ENCODE data around the gene EZH1.
A peak's percentile ranks its signal among the peaks of the same experiment; 100 is the strongest.

The EZH1 gene

GRCh38 chr17:42766124-42766523 is 21.3 kb upstream of the EZH1 start:
- no peak for TF ChIP-seq SNAI2 (CRISPR knock-in tag; IDR thresholded peaks at IDR 0.05)
- TF ChIP-seq ISL1 (CRISPR knock-in tag; IDR thresholded peaks at IDR 0.05) = no peak
- TF ChIP-seq ZFP30 (CRISPR knock-in tag; IDR thresholded peaks at IDR 0.05) = no peak
- ATAC-seq = no peak

GRCh38 chr17:42761638-42762037 is 16.8 kb upstream of the EZH1 start:
- no peak for TF ChIP-seq ZNF565 (CRISPR knock-in tag; conservative IDR thresholded peaks at IDR 0.05; ENCODE audit: low read depth)
- TF ChIP-seq BACH2 (CRISPR knock-in tag; IDR thresholded peaks at IDR 0.05; ENCODE audit: borderline replicate concordance) = no peak
- no peak for TF ChIP-seq ZNF8 (CRISPR knock-in tag; IDR thresholded peaks at IDR 0.05)
- TF ChIP-seq SNAI2 (CRISPR knock-in tag; IDR thresholded peaks at IDR 0.05) = no peak
- TF ChIP-seq ZFP3 (CRISPR knock-in tag; IDR thresholded peaks at IDR 0.05) = no peak
- TF ChIP-seq PPARA (CRISPR knock-in tag; IDR thresholded peaks at IDR 0.05; ENCODE audit: borderline replicate concordance) = no peak
- TF ChIP-seq POU6F1 (CRISPR knock-in tag; IDR thresholded peaks at IDR 0.05; ENCODE audit: borderline replicate concordance, low read depth) = no peak
- TF ChIP-seq OSR1 (CRISPR knock-in tag; IDR thresholded peaks at IDR 0.05) = no peak
- no peak for TF ChIP-seq ZC3H10 (CRISPR knock-in tag; IDR thresholded peaks at IDR 0.05)
- no peak for TF ChIP-seq RARB (CRISPR knock-in tag; IDR thresholded peaks at IDR 0.05)
- no peak for TF ChIP-seq CSDC2 (CRISPR knock-in tag; IDR thresholded peaks at IDR 0.05)
- no peak for TF ChIP-seq ESRRG (CRISPR knock-in tag; IDR thresholded peaks at IDR 0.05)
- no peak for TF ChIP-seq ISL1 (CRISPR knock-in tag; IDR thresholded peaks at IDR 0.05)
- TF ChIP-seq ZNF70 (CRISPR knock-in tag; IDR thresholded peaks at IDR 0.05) = no peak
- TF ChIP-seq PATZ1 (CRISPR knock-in tag; IDR thresholded peaks at IDR 0.05; ENCODE audit: borderline replicate concordance) = no peak
- TF ChIP-seq TSHZ2 (CRISPR knock-in tag; IDR thresholded peaks at IDR 0.05) = no peak
- TF ChIP-seq TCF4 (CRISPR knock-in tag; IDR thresholded peaks at IDR 0.05; ENCODE audit: borderline replicate concordance) = no peak
- ATAC-seq = no peak

GRCh38 chr17:42760652-42761581 is 16.1 kb upstream of the EZH1 start, which contains the start of gene RAMP2:
Gene RAMP2 (plus strand): TSS chr17:42761227. CDS start chr17:42761262, 35 bp downstream.
- no peak for TF ChIP-seq ARNTL (CRISPR knock-in tag; IDR thresholded peaks at IDR 0.05; ENCODE audit: borderline replicate concordance, low read depth)
- TF ChIP-seq OSR1 (CRISPR knock-in tag; IDR thresholded peaks at IDR 0.05) = no peak
- TF ChIP-seq BACH2 (CRISPR knock-in tag; IDR thresholded peaks at IDR 0.05; ENCODE audit: borderline replicate concordance) = no peak
- TF ChIP-seq ZC3H10 (CRISPR knock-in tag; IDR thresholded peaks at IDR 0.05) = no peak
- no peak for TF ChIP-seq ZFP3 (CRISPR knock-in tag; IDR thresholded peaks at IDR 0.05)
- TF ChIP-seq PATZ1 (CRISPR knock-in tag; IDR thresholded peaks at IDR 0.05; ENCODE audit: borderline replicate concordance) = no peak
- TF ChIP-seq ESRRG (CRISPR knock-in tag; IDR thresholded peaks at IDR 0.05) = no peak
- no peak for TF ChIP-seq TSHZ2 (CRISPR knock-in tag; IDR thresholded peaks at IDR 0.05)
- no peak for TF ChIP-seq TOX (CRISPR knock-in tag; IDR thresholded peaks at IDR 0.05; ENCODE audit: borderline replicate concordance)
- TF ChIP-seq TCF4 (CRISPR knock-in tag; IDR thresholded peaks at IDR 0.05; ENCODE audit: borderline replicate concordance) = no peak
- TF ChIP-seq GLIS3 (CRISPR knock-in tag; IDR thresholded peaks at IDR 0.05) = no peak
- TF ChIP-seq POU6F1 (CRISPR knock-in tag; IDR thresholded peaks at IDR 0.05; ENCODE audit: borderline replicate concordance, low read depth) = no peak
- TF ChIP-seq SNAI2 (CRISPR knock-in tag; IDR thresholded peaks at IDR 0.05) = no peak
- no peak for TF ChIP-seq ZNF70 (CRISPR knock-in tag; IDR thresholded peaks at IDR 0.05)
- TF ChIP-seq ZNF8 (CRISPR knock-in tag; IDR thresholded peaks at IDR 0.05) = no peak
- no peak for TF ChIP-seq ZFP30 (CRISPR knock-in tag; IDR thresholded peaks at IDR 0.05)
- ATAC-seq = peak; percentile 55

Measured in SK-N-SH treated with all-trans-retinoic acid at 6 μM for 48 hours (cell line).